Measurements from ENCODE around the gene SLC29A1. TPM values are rescaled to one million over a fixed set of nuclear protein-coding genes. Genes with fewer than 3 reads are reported as not detected.

SLC29A1 gene
- total and polyA plus RNA-seq, 2 of the 8 experiments (the other 6 are each of a cell fraction or from before 2014, with no cell fraction given): 187 to 558 TPM

DNA sequence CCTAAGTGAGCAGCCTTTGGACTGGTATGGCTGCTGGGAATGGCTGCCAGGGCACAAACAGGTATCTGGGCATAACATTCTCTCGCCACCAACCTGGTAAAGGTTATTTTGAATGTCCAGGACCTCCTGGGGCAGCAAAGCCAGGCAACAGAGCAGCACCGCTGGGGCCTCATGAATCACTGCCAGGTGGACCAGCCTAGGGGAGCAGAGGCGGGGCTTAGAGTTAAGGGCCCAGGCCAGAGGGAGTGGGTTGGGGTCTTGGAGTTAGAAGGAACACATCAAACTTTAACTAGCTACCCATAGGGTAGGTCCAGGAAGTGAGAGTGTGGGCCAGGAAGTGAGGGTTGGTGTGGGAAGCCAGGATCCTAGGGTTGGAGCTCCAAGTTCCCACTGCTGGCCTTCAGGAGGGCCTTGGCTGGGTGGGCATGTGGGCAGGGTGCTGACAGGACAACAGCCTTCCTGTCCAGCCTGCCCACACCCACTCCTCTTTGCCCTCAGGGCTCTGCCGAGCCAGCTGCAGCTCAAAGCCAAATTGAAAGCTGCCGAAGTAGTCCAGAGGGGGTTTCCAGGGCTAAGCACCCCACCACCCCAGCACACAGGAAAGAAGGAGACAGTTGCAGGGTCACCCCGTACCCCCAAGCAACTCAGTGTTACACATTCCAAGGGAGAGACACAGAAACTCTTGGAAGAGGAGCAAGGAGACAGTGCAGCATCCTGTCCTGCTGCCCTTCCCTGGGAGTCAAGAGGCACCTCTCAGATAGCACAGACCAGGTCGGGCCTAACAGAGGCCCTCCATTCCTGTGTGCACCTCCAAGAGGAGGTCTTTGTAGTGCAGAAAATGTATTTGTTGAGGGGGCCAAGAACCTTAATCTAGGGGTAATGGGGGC lies 39.3 kb downstream of the SLC29A1 start:
- Histone ChIP-seq H4K20me1 (replicated peaks in 1 of 2; ENCODE audit: control insufficient read depth in 1 of 2, insufficient read depth in 2 of 2, low read length in 2 of 2) (peaks cover 1 to 5% of the 10 kb centered on the region in 2 experiments), H4K5ac (ENCODE audit: insufficient read length, low read depth, low read length) (no peak overlapping the region), H3K56ac (replicated peaks; ENCODE audit: insufficient read length, low read depth, low read length) (no peak overlapping the region), H3K4me3 (ENCODE audit: extremely low read depth in 1 of 4, insufficient read depth in 2 of 4, low read depth in 3 of 4, low read length in 4 of 4) (peak overlapping the region in 3 of 4 experiments; percentile 10 to 80 (median 19); a peak in 4 of 8 replicates), H4K91ac (replicated peaks; ENCODE audit: insufficient read length, low read length) (no peak overlapping the region), H3K23ac (ENCODE audit: insufficient read length) (no peak overlapping the region), H3K79me1 (ENCODE audit: low read depth, low read length) (peaks cover 7% of the 10 kb centered on the region; the same call in 1 of the 2 replicates), H3K14ac (ENCODE audit: insufficient read length) (no peak overlapping the region), H3K18ac (ENCODE audit: extremely low read depth, low read length) (no peak overlapping the region), H3K36me3 (ENCODE audit: control insufficient read depth in 2 of 4, insufficient read depth in 4 of 4, low read length in 3 of 4) (peaks cover 3 to 10% (median 7%) of the 10 kb centered on the region in 4 experiments; a peak in 4 of 8 replicates), H2BK15ac (ENCODE audit: low read length) (no peak overlapping the region; the same call in 1 of the 2 replicates), H2BK20ac (ENCODE audit: low read length) (no peak overlapping the region), H3K9me3 (ENCODE audit: insufficient read depth in 2 of 2, low read depth in 1 of 2, low read length in 1 of 2) (no peaks in the 10 kb centered on the region), H2AFZ (ENCODE audit: low read length) (no peak overlapping the region), H3K4me1 (replicated peaks in 1 of 4; ENCODE audit: control insufficient read depth in 3 of 4, insufficient read depth in 4 of 4, low read length in 3 of 4) (peaks cover 6 to 33% (median 16%) of the 10 kb centered on the region in 4 experiments), H3K79me2 (ENCODE audit: control insufficient read depth in 1 of 2, insufficient read depth in 2 of 2, low read length in 2 of 2) (peaks cover 0 to 10% of the 10 kb centered on the region in 2 experiments; a peak in 1 of 4 replicates), H3K9ac (replicated peaks in 1 of 4; ENCODE audit: extremely low read depth in 1 of 4, low read depth in 3 of 4, low read length in 3 of 4) (peak overlapping the region in 2 of 4 experiments; percentile 20 to 30; a peak in 2 of 7 replicates), H2BK5ac (ENCODE audit: low read depth, low read length) (peak overlapping the region; percentile 60; the same call in 1 of the 2 replicates), H2AK5ac (ENCODE audit: low read depth, low read length) (0 out of 2 replicates have a peak overlapping the region, but pooled peaks have one; percentile 42), H3K4me2 (ENCODE audit: insufficient read depth in 1 of 2, low read depth in 2 of 2, low read length in 2 of 2) (peak overlapping the region; percentile 50 to 91), H3K27me3 (replicated peaks in 1 of 4; ENCODE audit: control insufficient read depth in 3 of 4, extremely low read depth in 1 of 4, insufficient read depth in 3 of 4, low read length in 3 of 4) (no peaks in the 10 kb centered on the region; a peak in 1 of 7 replicates), H2BK120ac (replicated peaks; ENCODE audit: low read depth, low read length) (no peak overlapping the region), H3K23me2 (ENCODE audit: low read depth, low read length) (peaks cover 9% of the 10 kb centered on the region), H4K8ac (ENCODE audit: extremely low read depth, insufficient read depth, low read length) (no peak overlapping the region), H3K4ac (replicated peaks; ENCODE audit: insufficient read length, low read depth, low read length) (no peak overlapping the region), H3K27ac (ENCODE audit: low read depth, low read length) (peak overlapping the region; percentile 22; the same call in 1 of the 2 replicates), H2BK12ac (ENCODE audit: low read depth, low read length) (no peak overlapping the region)
- FAIRE-seq (no peak), DNase-seq (ENCODE audit: low read depth in 1 of 2, low spot score in 2 of 2) (no peak)
- 77% methylated on average over 7 of the region's 7 CpGs; no CpG with 5 or more reads in 1 of the 2 experiments for WGBS, 2 experiments (ENCODE audit: extremely low coverage in 1 of 2, insufficient coverage in 1 of 2, insufficient read length in 1 of 2, insufficient replicate concordance in 2 of 2, low coverage in 1 of 2, low lambda C conversion rate in 2 of 2, missing lambda C conversion rate in 1 of 2)
- CTCF ChIA-PET (ENCODE audit: partially characterized antibody): interaction anchor here (0.7 to 19.0 kb wide), 14 partner anchors 8 to 167 kb away, joined by 3 to 330 read pairs (median 4); partner anchors contain the start of genes AARS2 and HSP90AB1
- POLR2A ChIA-PET (ENCODE audit: partially characterized antibody): interaction anchor here (0.6 to 15.1 kb wide), 8 partner anchors 8 to 676 kb away, joined by 3 to 581 read pairs (median 5); partner anchors contain the start of genes HSP90AB1, SLC35B2 and TMEM151B
- TF ChIP-seq, protein P1, sequence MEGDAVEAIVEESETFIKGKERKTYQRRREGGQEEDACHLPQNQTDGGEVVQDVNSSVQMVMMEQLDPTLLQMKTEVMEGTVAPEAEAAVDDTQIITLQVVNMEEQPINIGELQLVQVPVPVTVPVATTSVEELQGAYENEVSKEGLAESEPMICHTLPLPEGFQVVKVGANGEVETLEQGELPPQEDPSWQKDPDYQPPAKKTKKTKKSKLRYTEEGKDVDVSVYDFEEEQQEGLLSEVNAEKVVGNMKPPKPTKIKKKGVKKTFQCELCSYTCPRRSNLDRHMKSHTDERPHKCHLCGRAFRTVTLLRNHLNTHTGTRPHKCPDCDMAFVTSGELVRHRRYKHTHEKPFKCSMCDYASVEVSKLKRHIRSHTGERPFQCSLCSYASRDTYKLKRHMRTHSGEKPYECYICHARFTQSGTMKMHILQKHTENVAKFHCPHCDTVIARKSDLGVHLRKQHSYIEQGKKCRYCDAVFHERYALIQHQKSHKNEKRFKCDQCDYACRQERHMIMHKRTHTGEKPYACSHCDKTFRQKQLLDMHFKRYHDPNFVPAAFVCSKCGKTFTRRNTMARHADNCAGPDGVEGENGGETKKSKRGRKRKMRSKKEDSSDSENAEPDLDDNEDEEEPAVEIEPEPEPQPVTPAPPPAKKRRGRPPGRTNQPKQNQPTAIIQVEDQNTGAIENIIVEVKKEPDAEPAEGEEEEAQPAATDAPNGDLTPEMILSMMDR (IDR thresholded peaks at IDR 0.05; ENCODE audit: control extremely low read depth in 1 of 3, insufficient read depth in 1 of 3, low read depth in 1 of 3, low read length in 3 of 3): no peak
- TF ChIP-seq RBBP5 (IDR thresholded peaks at IDR 0.05; ENCODE audit: borderline replicate concordance, low read depth, low read length): no peak
- TF ChIP-seq, protein P2, sequence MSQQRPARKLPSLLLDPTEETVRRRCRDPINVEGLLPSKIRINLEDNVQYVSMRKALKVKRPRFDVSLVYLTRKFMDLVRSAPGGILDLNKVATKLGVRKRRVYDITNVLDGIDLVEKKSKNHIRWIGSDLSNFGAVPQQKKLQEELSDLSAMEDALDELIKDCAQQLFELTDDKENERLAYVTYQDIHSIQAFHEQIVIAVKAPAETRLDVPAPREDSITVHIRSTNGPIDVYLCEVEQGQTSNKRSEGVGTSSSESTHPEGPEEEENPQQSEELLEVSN (IDR thresholded peaks at IDR 0.05): no peak
- TF ChIP-seq EP300 (IDR thresholded peaks at IDR 0.05; ENCODE audit: borderline replicate concordance in 1 of 2, low read depth in 2 of 2, low read length in 2 of 2): no peak
- TF ChIP-seq SP4 (IDR thresholded peaks at IDR 0.05; ENCODE audit: low read length): no peak
- no peak for TF ChIP-seq NRF1 (IDR thresholded peaks at IDR 0.05; ENCODE audit: low read depth, low read length)
